IPS-NIHi7 (cell line): ENCODE measurements around the gene CBX7.
A peak's percentile ranks its signal among the peaks of the same experiment; 100 is the strongest.

Source experiments
- DNase-seq: peaks from one replicate; pipeline ENCODE4 v3.0.0; 2012; ENCODE audit warnings: mixed read lengths; ENCODE audit errors: extremely low spot score

Gene CBX7

GRCh38 chr22:39152511-39153219 lies at the start of gene CBX7:
TSS of gene CBX7 (minus strand) at chr22:39152680. CDS start at chr22:39152444, 236 bp downstream.
- DNase-seq = peak; percentile 94

DNA sequence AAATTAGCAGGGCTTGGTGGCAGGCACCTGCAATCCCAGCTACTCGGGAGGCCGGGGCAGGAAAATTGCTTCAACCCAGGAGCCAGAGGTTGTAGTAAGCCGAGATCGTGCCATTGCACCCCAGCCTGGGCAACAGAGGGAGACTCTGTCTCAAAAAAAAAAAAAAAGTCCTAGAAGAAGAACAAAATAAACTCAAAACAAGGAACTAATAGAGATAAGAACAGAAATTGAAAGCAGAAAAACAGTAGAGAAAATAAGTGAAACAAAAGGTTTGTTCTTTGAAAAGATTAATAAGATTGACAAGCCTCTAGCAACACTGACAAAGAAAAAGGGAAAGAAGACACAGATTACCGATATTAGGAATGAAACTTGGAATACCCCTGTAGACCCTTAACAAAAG lies 45.1 kb upstream of the CBX7 start:
- no peak for DNase-seq

- DNase-seq = no peak
Observed at GRCh38 chr22:39194098-39194497, 41.6 kb upstream of the CBX7 start.

DNA sequence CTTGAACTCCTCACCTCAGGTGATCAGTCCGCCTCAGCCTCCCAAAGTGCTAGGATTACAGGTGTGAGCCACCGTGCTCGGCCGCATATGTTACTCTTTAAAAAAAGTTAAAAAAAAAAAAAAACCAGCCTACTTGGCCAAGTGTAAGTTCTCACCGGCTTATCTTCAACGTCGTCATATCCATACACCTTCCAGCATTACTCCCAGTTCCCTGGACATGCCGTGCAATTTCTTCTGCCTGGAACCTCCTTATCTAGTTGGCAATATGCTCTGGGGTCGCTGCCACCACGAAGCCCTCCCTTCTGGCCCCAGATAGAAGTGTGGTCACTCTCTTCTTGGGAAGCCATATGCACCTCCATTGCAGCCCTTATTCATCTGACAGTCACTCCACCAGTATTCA lies 36.3 kb upstream of the CBX7 start:
- DNase-seq = no peak

DNA sequence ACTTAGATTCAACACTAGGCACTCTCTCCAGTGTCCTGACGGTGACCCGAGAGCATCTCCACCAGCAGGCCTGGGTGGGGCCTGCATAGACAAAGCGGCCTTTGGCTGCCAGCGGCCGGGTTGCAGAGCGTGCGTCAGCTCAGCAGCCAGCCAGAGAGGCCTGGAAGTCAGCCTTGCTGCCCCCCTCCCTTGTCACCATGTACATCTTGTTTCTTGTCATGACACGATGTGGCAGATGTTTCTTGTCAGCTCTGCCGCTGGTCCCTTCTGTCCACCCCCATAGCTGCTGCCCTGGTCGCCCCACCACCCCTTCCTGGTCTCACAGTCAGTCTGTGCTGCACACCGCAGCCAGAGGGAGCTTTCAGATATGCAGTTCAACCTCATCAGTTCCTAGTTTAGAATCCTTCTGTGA lies 33.1 kb upstream of the CBX7 start:
- no peak for DNase-seq

DNA sequence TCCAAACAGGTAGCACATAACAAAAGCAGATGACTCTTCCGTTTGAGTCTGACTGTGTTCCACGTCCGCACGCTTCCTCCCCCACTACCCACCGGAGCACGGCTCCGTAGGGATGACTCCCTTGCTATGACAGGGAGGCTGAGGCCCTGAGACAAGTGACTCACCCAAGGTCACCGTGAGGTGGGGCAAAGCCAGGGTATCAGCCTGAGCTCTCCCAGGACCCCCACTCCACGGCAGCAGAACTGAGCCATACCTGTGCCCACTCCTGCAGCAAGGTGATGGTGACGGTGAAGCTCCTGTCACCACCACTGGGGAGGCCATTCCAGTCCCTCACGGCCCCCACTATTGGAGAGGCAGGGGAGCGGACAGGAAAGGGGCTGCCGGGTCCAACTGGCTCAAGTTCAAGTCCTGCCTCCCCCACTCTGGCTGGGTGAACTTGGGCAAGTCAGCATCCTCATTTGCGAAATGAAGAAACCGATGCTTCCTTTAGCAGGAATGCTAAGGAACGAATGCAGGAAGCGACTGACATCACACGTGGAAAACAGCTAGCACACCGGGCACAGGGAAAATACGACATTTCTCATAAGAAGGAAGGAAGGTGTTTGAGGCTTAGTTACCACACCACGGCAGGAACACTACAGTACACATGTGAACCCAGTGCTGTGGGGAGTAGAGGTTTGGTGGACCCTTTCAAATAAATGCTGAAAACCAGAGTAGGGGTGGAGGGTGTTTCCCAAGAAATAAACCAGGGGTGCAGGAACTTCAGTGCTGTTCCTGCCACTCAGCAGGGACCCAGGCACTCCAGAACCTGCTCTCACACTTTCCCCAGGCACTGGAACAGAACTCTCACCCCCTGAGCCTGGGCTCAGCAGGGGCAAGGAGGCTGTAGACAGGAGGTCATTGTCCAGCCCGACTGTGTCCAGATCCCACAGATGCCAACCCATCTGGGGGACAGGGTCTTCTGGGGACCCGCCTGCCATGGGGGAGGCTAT lies 32.4 kb upstream of the CBX7 start:
- no peak for DNase-seq

- DNase-seq = peak; percentile 59
Observed at GRCh38 chr22:39183991-39184585, 31.6 kb upstream of the CBX7 start.

- no peak for DNase-seq
Observed at GRCh38 chr22:39182478-39183030, 30.1 kb upstream of the CBX7 start.

- no peak for DNase-seq
Observed at GRCh38 chr22:39181778-39182177, 29.3 kb upstream of the CBX7 start.

- DNase-seq = no peak
Observed at GRCh38 chr22:39181356-39181755, 28.9 kb upstream of the CBX7 start.

GRCh38 chr22:39179841-39180335 lies 27.4 kb upstream of the CBX7 start:
- no peak for DNase-seq

- DNase-seq = peak; percentile 67
Observed at GRCh38 chr22:39179401-39179827, 26.9 kb upstream of the CBX7 start.

DNA sequence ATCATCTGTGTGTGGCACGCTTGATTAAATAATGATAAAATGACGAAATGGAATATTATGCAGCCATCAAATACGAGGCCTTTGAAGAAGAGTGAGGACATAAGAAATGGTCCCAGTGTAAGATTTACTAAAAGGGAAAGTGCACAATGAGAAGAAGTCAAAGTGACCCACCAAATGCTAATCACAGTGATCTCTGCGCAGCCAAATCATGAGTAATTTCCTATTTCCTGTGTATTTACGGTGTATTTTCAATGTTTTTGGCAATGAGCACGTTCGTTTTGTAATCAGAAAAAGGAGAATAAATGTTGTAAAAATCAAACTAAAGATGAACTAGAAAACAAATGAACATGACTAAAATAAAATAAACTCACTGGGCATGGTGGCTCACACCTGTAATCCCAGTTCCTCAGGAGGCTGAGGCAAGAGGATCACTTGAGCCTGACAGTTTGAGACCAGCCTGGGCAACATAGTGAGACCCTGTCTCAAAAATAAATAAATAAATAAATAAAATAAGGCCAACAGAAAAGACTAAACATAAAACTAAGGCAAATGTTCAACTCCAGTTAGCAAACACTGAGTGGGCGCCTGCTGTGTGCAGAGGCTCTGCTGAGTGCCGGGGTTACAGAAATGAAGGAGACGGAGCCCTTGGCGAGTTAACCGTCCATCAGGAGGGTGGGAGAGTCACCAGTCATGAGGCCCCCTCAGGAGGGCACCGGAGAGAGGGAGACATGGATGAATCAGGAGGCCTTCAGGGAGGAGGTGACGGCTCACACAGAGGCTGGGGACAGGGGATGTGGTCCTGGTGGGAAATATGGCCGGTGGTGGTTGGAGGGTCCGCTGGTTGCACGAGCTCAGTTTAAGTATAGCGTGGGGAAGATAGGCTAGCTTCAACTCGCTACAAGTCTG lies 26.0 kb upstream of the CBX7 start:
- DNase-seq = no peak

DNA sequence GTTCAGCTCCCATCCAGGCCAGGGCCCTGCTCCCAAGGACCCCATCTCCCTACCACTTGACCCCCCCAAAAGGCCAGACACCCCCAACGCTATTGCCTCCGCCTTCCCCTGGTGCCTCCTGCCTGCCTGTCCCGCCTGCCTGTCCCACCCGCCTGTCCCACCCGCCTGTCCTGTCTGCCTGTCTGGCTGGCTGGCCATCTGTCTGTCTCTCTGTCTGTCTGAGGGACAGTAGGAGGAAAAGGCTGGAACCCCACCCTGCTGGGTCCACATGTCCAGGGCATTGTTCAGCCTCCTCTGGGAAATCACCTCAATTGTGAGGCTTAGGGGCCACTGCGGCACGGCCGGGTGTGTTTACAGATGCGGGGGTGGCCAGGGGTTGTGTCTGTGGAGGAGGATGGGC lies 25.3 kb upstream of the CBX7 start:
- no peak for DNase-seq

GRCh38 chr22:39177456-39177775 lies 24.9 kb upstream of the CBX7 start:
- DNase-seq = no peak

GRCh38 chr22:39176714-39177455 lies 24.4 kb upstream of the CBX7 start:
- no peak for DNase-seq

DNA sequence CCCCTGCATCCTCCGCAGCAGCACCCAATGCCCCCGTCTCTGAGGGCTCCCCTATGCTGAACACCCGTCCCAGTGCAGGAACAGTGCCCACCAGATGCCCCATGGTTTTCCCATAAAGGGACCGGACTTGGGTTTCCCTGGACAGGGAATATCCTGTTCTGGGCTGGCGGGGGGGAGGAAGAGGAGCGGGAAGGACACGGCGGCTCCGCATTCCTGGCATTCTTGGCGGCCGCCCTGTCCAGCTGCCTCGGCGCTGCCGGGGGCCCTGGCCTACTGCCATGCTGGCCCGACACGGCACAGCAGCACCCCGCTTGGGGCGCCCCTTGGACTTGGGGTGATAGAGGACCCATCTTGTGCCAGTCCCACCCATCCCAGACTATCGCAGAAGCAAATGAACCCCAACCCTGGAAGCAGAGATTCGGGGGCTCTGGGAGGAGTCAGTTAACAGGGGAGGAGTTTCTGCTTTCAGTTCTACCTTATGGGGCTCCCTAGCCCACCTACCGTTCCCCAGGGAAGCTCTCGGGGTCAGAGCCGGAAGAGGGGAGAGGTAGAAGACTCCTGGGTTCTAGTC lies 23.7 kb upstream of the CBX7 start:
- DNase-seq = peak; percentile 63

- no peak for DNase-seq
Observed at GRCh38 chr22:39175353-39176142, 23.1 kb upstream of the CBX7 start.
